SU-DHL-6 (cell line): ENCODE measurements around the gene DNAJC15.

ENCODE experiments used
- H2AFZ ChIP-seq: fragments of 200-600 bp; sonication (generic); 2 replicates; pipeline ENCODE4 v1.6.1; 2014; ENCODE audit warnings: low read depth, mild to moderate bottlenecking, moderate library complexity, mixed read lengths, antibody characterized with exemption, low read length; ENCODE audit not compliant: severe bottlenecking
- H3F3A ChIP-seq: fragments of 200-600 bp; shearing (Covaris generic); 2 replicates; pipeline ENCODE4 v1.6.0; 2016; ENCODE audit warnings: antibody characterized with exemption, mild to moderate bottlenecking; ENCODE audit not compliant: insufficient read depth
- H3K27ac ChIP-seq: fragments of 200-600 bp; sonication (generic); 2 replicates; pipeline ENCODE4 v1.5.1; 2016; ENCODE audit warnings: low read depth, mild to moderate bottlenecking, low read length, moderate library complexity, mixed read lengths
- H3K27me3 ChIP-seq: fragments of 200-600 bp; sonication (generic), shearing (Covaris generic); 2 replicates; pipeline ENCODE4 v1.6.0; 2014; ENCODE audit warnings: mild to moderate bottlenecking, low read length
- H3K36me3 ChIP-seq: fragments of 200-600 bp; sonication (generic); 2 replicates; pipeline ENCODE4 v1.6.1; 2014; ENCODE audit warnings: mild to moderate bottlenecking, low read length, mixed read lengths
- H3K4me2 ChIP-seq: fragments of 300-600, 200-600 bp; shearing (Covaris generic), sonication (generic); 2 replicates; pipeline ENCODE4 v1.6.0; 2014; ENCODE audit warnings: low read length, low read depth, mild to moderate bottlenecking; ENCODE audit not compliant: poor library complexity, severe bottlenecking
- H3K4me3 ChIP-seq: fragments of 200-600 bp; sonication (generic); 2 replicates; pipeline ENCODE4 v1.5.1; 2014; ENCODE audit warnings: antibody characterized with exemption, low read length, mild to moderate bottlenecking, mixed read lengths; ENCODE audit not compliant: insufficient read depth, poor library complexity, severe bottlenecking
- H3K79me2 ChIP-seq: fragments of 200-600 bp; sonication (generic); 2 replicates; pipeline ENCODE4 v1.6.1; 2014; ENCODE audit warnings: mild to moderate bottlenecking, low read length, moderate library complexity; ENCODE audit not compliant: insufficient read depth
- H3K9ac ChIP-seq: fragments of 200-600 bp; sonication (generic); 2 replicates; pipeline ENCODE4 v1.7.0; 2014; ENCODE audit warnings: mild to moderate bottlenecking, low read length
- H3K9me2 ChIP-seq: fragments of 200-600 bp; sonication (generic); replicated peaks from 2 replicates; pipeline ENCODE4 v1.6.1; 2014; ENCODE audit warnings: low read length; ENCODE audit not compliant: insufficient read depth
- H3K9me3 ChIP-seq: fragments of 200-600 bp; sonication (generic); 2 replicates; pipeline ENCODE4 v1.6.1; 2014; ENCODE audit warnings: low read length, mixed read lengths; ENCODE audit not compliant: insufficient read depth
- H4K20me1 ChIP-seq: fragments of 200-600 bp; sonication (generic); 2 replicates; pipeline ENCODE4 v1.6.1; 2014; ENCODE audit warnings: low read depth, mild to moderate bottlenecking, antibody characterized with exemption, low read length, moderate library complexity, mixed read lengths
- CTCF ChIP-seq: fragments of 200-600 bp; sonication (generic); IDR thresholded peaks from one replicate; pipeline ENCODE4 v1.5.1; 2017; ENCODE audit warnings: antibody characterized with exemption, mild to moderate bottlenecking, low read length, moderate library complexity; ENCODE audit not compliant: insufficient read depth, poor library complexity, severe bottlenecking
- EZH2phosphoT487 ChIP-seq: fragments of 200-600 bp; sonication (generic), shearing (Covaris generic); conservative IDR thresholded peaks from 2 replicates; pipeline ENCODE4 v1.6.1; 2018; ENCODE audit warnings: mild to moderate bottlenecking, antibody characterized with exemption, low read length, moderate library complexity, mixed read lengths

Gene DNAJC15

GRCh38 chr13:43122791-43123190 lies 99.4 kb downstream of the DNAJC15 start:
- H3K9me3 ChIP-seq = no peaks in the 10 kb centered on the region
- no peaks in the 10 kb centered on the region for H3K27me3 ChIP-seq
- no peaks in the 10 kb centered on the region for H3K79me2 ChIP-seq
- H3K9me2 ChIP-seq = no peaks in the 10 kb centered on the region
- TF ChIP-seq EZH2phosphoT487 (no peak), CTCF (no peak)
- no peaks in the 10 kb centered on the region for H3F3A ChIP-seq
- H3K36me3 ChIP-seq = no peaks in the 10 kb centered on the region
- no peak overlapping the region for H3K27ac ChIP-seq
- no peak overlapping the region for H2AFZ ChIP-seq
- no peak overlapping the region for H3K4me3 ChIP-seq
- H4K20me1 ChIP-seq = no peaks in the 10 kb centered on the region
- H3K4me2 ChIP-seq = no peak overlapping the region
- no peak overlapping the region for H3K9ac ChIP-seq

GRCh38 chr13:43123856-43124255 lies 100.5 kb downstream of the DNAJC15 start:
- H3K36me3 ChIP-seq = no peaks in the 10 kb centered on the region
- no peaks in the 10 kb centered on the region for H3F3A ChIP-seq
- H3K27me3 ChIP-seq = no peaks in the 10 kb centered on the region
- H2AFZ ChIP-seq = no peak overlapping the region
- no peaks in the 10 kb centered on the region for H4K20me1 ChIP-seq
- H3K4me2 ChIP-seq = no peak overlapping the region
- H3K9me3 ChIP-seq = no peaks in the 10 kb centered on the region
- TF ChIP-seq CTCF = no peak
- no peak for TF ChIP-seq EZH2phosphoT487
- H3K9ac ChIP-seq = no peak overlapping the region
- H3K4me3 ChIP-seq = no peak overlapping the region
- no peaks in the 10 kb centered on the region for H3K79me2 ChIP-seq
- H3K9me2 ChIP-seq = no peaks in the 10 kb centered on the region
- H3K27ac ChIP-seq = no peak overlapping the region

GRCh38 chr13:43124490-43124889 lies 101.1 kb downstream of the DNAJC15 start:
- H3K36me3 ChIP-seq = no peaks in the 10 kb centered on the region
- no peaks in the 10 kb centered on the region for H3F3A ChIP-seq
- no peak for TF ChIP-seq CTCF
- TF ChIP-seq EZH2phosphoT487 = no peak
- no peaks in the 10 kb centered on the region for H4K20me1 ChIP-seq
- H3K9ac ChIP-seq = no peak overlapping the region
- no peaks in the 10 kb centered on the region for H3K9me2 ChIP-seq
- H3K4me2 ChIP-seq = no peak overlapping the region
- H3K79me2 ChIP-seq = no peaks in the 10 kb centered on the region
- no peak overlapping the region for H3K4me3 ChIP-seq
- no peak overlapping the region for H2AFZ ChIP-seq
- no peaks in the 10 kb centered on the region for H3K27me3 ChIP-seq
- H3K27ac ChIP-seq = no peak overlapping the region
- no peaks in the 10 kb centered on the region for H3K9me3 ChIP-seq
